CD8-positive, alpha-beta memory T cell (primary cell): ENCODE data around the gene TRMT1L. TPM values are rescaled to one million over a fixed set of nuclear protein-coding genes. Genes with fewer than 3 reads are reported as not detected.

Experiments
- CTCF ChIA-PET: fragments of 350-600 bp; sonication (Branson Sonifier 250); formaldehyde crosslinking; loops from one replicate; lab custom pipeline; 2021; ENCODE audit warnings: antibody characterized with exemption; lab: Charles Lee
- POLR2A ChIA-PET: fragments of 350-600 bp; sonication (Branson Sonifier 250); formaldehyde crosslinking; loops from one replicate; lab custom pipeline; 2021; ENCODE audit warnings: antibody characterized with exemption; lab: Charles Lee
- DNase-seq, 5 donors: peaks; one replicate each; pipeline versions ENCODE4 v3.0.0 to v3.0.0-alpha.2; 2020 to 2022; ENCODE audit warnings: mixed read lengths in 1 of 5
- H3K27ac ChIP-seq: one replicate; pipeline ENCODE4 v1.7.0; 2013; ENCODE audit warnings: low read depth, mild to moderate bottlenecking, low read length, moderate library complexity
- H3K27me3 ChIP-seq: 2 replicates; pipeline ENCODE4 v1.7.0; 2013; ENCODE audit warnings: low read length, mild to moderate bottlenecking; ENCODE audit not compliant: insufficient read depth, poor library complexity, severe bottlenecking
- H3K36me3 ChIP-seq: 2 replicates; pipeline ENCODE4 v1.7.0; 2013; ENCODE audit warnings: mild to moderate bottlenecking, low read length, moderate library complexity; ENCODE audit not compliant: insufficient read depth
- H3K4me1 ChIP-seq: 2 replicates; pipeline ENCODE4 v1.7.0; 2013; ENCODE audit warnings: mild to moderate bottlenecking, low read length, moderate library complexity; ENCODE audit not compliant: insufficient read depth
- H3K4me3 ChIP-seq: 2 replicates; pipeline ENCODE4 v1.7.0; 2013; ENCODE audit warnings: mild to moderate bottlenecking, low read length
- H3K9me3 ChIP-seq: 2 replicates; pipeline ENCODE4 v1.7.0; 2013; ENCODE audit warnings: mild to moderate bottlenecking, low read length
- H3K27ac Mint-ChIP-seq, 8 donors: one replicate each; pipeline ENCODE4 v1.8.0; 2020 to 2021; ENCODE audit warnings: mixed read lengths in 8 of 8, mild to moderate bottlenecking in 6 of 8, inconsistent platforms in 3 of 8, moderate library complexity in 3 of 8
- H3K27me3 Mint-ChIP-seq, 2 donors: one replicate each; pipeline ENCODE4 v1.8.0; 2020 to 2021; ENCODE audit warnings: mixed read lengths in 2 of 2, mild to moderate bottlenecking in 1 of 2, moderate library complexity in 1 of 2
- H3K36me3 Mint-ChIP-seq, 3 donors: one replicate each; pipeline ENCODE4 v1.8.0; 2020 to 2021; ENCODE audit warnings: mixed read lengths in 3 of 3, inconsistent platforms in 1 of 3, mild to moderate bottlenecking in 1 of 3
- H3K4me1 Mint-ChIP-seq, 3 donors: one replicate each; pipeline ENCODE4 v1.8.0; 2020 to 2021; ENCODE audit warnings: mixed read lengths in 3 of 3, inconsistent platforms in 1 of 3, mild to moderate bottlenecking in 1 of 3
- H3K4me3 Mint-ChIP-seq, 7 donors: one replicate each; pipeline ENCODE4 v1.8.0; 2020 to 2021; ENCODE audit warnings: mixed read lengths in 7 of 7, mild to moderate bottlenecking in 6 of 7, moderate library complexity in 4 of 7, inconsistent platforms in 2 of 7
- H3K9me3 Mint-ChIP-seq, 5 donors: one replicate each; pipeline ENCODE4 v1.8.0; 2020 to 2022; ENCODE audit warnings: mixed read lengths in 5 of 5, mild to moderate bottlenecking in 3 of 5, moderate library complexity in 2 of 5, inconsistent platforms in 1 of 5
- polyA plus RNA-seq: library from polyadenylated mRNA; unstranded; fragments of 300-500 nt; fragmentation: Illumina TruSeq; gene quantifications from one replicate; pipeline ENCODE4 v1.2.3, GENCODE V29; 2021
- total RNA-seq, 2 experiments: library from RNA; stranded (reverse); gene quantifications; one replicate each; pipeline ENCODE4 v1.2.3, GENCODE V29; 2021

Gene TRMT1L
- total and polyA plus RNA-seq, 3 experiments from 2014 or later = 15.3 to 25.5 (median 23.2) TPM

- Mint-ChIP-seq H3K4me1 (peaks cover 23 to 25% (median 24%) of the 10 kb centered on the region in 3 donors), H3K27ac (peak overlapping the region in 1 of 8 donors; percentile 67), H3K27me3 (no peaks in the 10 kb centered on the region), H3K36me3 (peaks cover 0 to 45% (median 6%) of the 10 kb centered on the region in 3 donors), H3K4me3 (no peak overlapping the region), H3K9me3 (no peaks in the 10 kb centered on the region)
- H3K27ac ChIP-seq = no peak overlapping the region
- H3K27me3 ChIP-seq = no peaks in the 10 kb centered on the region
- H3K4me3 ChIP-seq = no peak overlapping the region
- peaks cover 14% of the 10 kb centered on the region for H3K4me1 ChIP-seq
- H3K36me3 ChIP-seq = no peaks in the 10 kb centered on the region
- ChIA-PET CTCF (interaction anchor here (1.7 kb wide), 1 partner anchor 10 kb away, joined by 9 read pairs; no protein-coding TSS in a partner anchor), POLR2A (no interaction called here)
- DNase-seq = no peak
- H3K9me3 ChIP-seq = no peaks in the 10 kb centered on the region
Observed at GRCh38 chr1:185159966-185160365, 3.2 kb upstream of the TRMT1L start.

GRCh38 chr1:185158800-185159199 is 2.0 kb upstream of the TRMT1L start:
- no peak for DNase-seq
- POLR2A ChIA-PET = interaction anchor here (0.6 to 0.8 kb wide), 2 partner anchors 11 to 158 kb away, joined by 3 to 4 read pairs; partner anchors contain the start of gene IVNS1ABP
- Histone ChIP-seq H3K4me3 (no peak overlapping the region), H3K27ac (no peak overlapping the region), H3K9me3 (no peaks in the 10 kb centered on the region), H3K36me3 (no peaks in the 10 kb centered on the region), H3K4me1 (peaks cover 14% of the 10 kb centered on the region), H3K27me3 (no peaks in the 10 kb centered on the region)
- Mint-ChIP-seq H3K9me3 (no peaks in the 10 kb centered on the region), H3K4me3 (peak overlapping the region in 6 of 7 donors; percentile 49 to 99 (median 68)), H3K36me3 (peaks cover 0 to 33% (median 3%) of the 10 kb centered on the region in 3 donors), H3K27ac (peak overlapping the region in 2 of 8 donors; percentile 10 to 68), H3K27me3 (no peaks in the 10 kb centered on the region), H3K4me1 (peaks cover 28 to 33% (median 31%) of the 10 kb centered on the region in 3 donors)
- CTCF ChIA-PET = interaction anchor here (1.6 to 2.3 kb wide), 2 partner anchors 10 to 159 kb away, joined by 4 to 17 read pairs; partner anchors contain the start of gene IVNS1ABP

- H3K4me3 ChIP-seq = peak overlapping the region; percentile 90
- Mint-ChIP-seq H3K27me3 (no peaks in the 10 kb centered on the region), H3K9me3 (no peaks in the 10 kb centered on the region), H3K36me3 (peaks cover 0 to 28% (median 1%) of the 10 kb centered on the region in 3 donors), H3K4me3 (peak overlapping the region; percentile 96 to 99 (median 99)), H3K27ac (peak overlapping the region; percentile 93 to 100 (median 99)), H3K4me1 (peaks cover 34 to 41% (median 39%) of the 10 kb centered on the region in 3 donors)
- peaks cover 14% of the 10 kb centered on the region for H3K4me1 ChIP-seq
- H3K36me3 ChIP-seq = no peaks in the 10 kb centered on the region
- peak overlapping the region; percentile 98 for H3K27ac ChIP-seq
- ChIA-PET POLR2A (interaction anchor here (0.6 to 2.7 kb wide), 6 partner anchors 114 to 1217 kb away, joined by 3 to 23 read pairs (median 5); partner anchors contain the start of genes EDEM3, IVNS1ABP and TPR), CTCF (interaction anchor here (1.0 to 2.3 kb wide), 4 partner anchors 11 to 176 kb away, joined by 3 to 17 read pairs (median 4); partner anchors contain the start of gene IVNS1ABP)
- no peaks in the 10 kb centered on the region for H3K9me3 ChIP-seq
- DNase-seq = peak in 2 of 5 donors; percentile 1 to 14
- no peaks in the 10 kb centered on the region for H3K27me3 ChIP-seq
Observed at GRCh38 chr1:185157599-185158412, 1.1 kb upstream of the TRMT1L start.

- Mint-ChIP-seq H3K4me3 (peak overlapping the region; percentile 96 to 99 (median 99)), H3K27me3 (no peaks in the 10 kb centered on the region), H3K4me1 (peaks cover 42 to 49% (median 47%) of the 10 kb centered on the region in 3 donors), H3K27ac (peak overlapping the region; percentile 93 to 100 (median 99)), H3K9me3 (no peaks in the 10 kb centered on the region), H3K36me3 (peaks cover 0 to 24% (median 4%) of the 10 kb centered on the region in 3 donors)
- DNase-seq = no peak
- Histone ChIP-seq H3K9me3 (no peaks in the 10 kb centered on the region), H3K27ac (peak overlapping the region; percentile 98), H3K36me3 (no peaks in the 10 kb centered on the region), H3K4me1 (peaks cover 14% of the 10 kb centered on the region), H3K27me3 (no peaks in the 10 kb centered on the region), H3K4me3 (peak overlapping the region; percentile 90)
- POLR2A ChIA-PET = interaction anchor here (0.5 to 2.7 kb wide), 6 partner anchors 13 to 1218 kb away, joined by 3 to 23 read pairs (median 6); partner anchors contain the start of genes EDEM3, IVNS1ABP and TPR
- CTCF ChIA-PET = interaction anchor here (1.3 to 1.4 kb wide), 2 partner anchors 14 to 159 kb away, joined by 3 to 7 read pairs; no protein-coding TSS in a partner anchor
Observed at GRCh38 chr1:185156288-185156853, 382 bp downstream of the TRMT1L start.

GRCh38 chr1:185155600-185156287 is 1.0 kb downstream of the TRMT1L start:
- H3K36me3 ChIP-seq = peaks cover under 1% of the 10 kb centered on the region
- Mint-ChIP-seq H3K27me3 (no peaks in the 10 kb centered on the region), H3K27ac (peak overlapping the region; percentile 93 to 100 (median 99)), H3K4me1 (peaks cover 44 to 52% (median 47%) of the 10 kb centered on the region in 3 donors), H3K36me3 (peaks cover 0 to 28% (median 4%) of the 10 kb centered on the region in 3 donors), H3K4me3 (peak overlapping the region; percentile 96 to 99 (median 99)), H3K9me3 (no peaks in the 10 kb centered on the region)
- H3K4me1 ChIP-seq = peaks cover 14% of the 10 kb centered on the region
- CTCF ChIA-PET = interaction anchor here (1.3 to 1.4 kb wide), 2 partner anchors 14 to 160 kb away, joined by 3 to 7 read pairs; no protein-coding TSS in a partner anchor
- peak in 1 of 5 donors; percentile 26 for DNase-seq
- H3K27ac ChIP-seq = peak overlapping the region; percentile 98
- H3K9me3 ChIP-seq = no peaks in the 10 kb centered on the region
- POLR2A ChIA-PET = interaction anchor here (1.7 to 2.7 kb wide), 3 partner anchors 111 to 401 kb away, joined by 5 to 23 read pairs (median 10); partner anchors contain the start of genes EDEM3 and IVNS1ABP
- peak overlapping the region; percentile 90 for H3K4me3 ChIP-seq
- no peaks in the 10 kb centered on the region for H3K27me3 ChIP-seq

- DNase-seq = no peak
- H3K4me1 ChIP-seq = peaks cover 14% of the 10 kb centered on the region
- ChIA-PET CTCF (interaction anchor here (1.3 kb wide), 1 partner anchor 161 kb away, joined by 3 read pairs; no protein-coding TSS in a partner anchor), POLR2A (no interaction called here)
- Mint-ChIP-seq H3K9me3 (no peaks in the 10 kb centered on the region), H3K4me3 (peak overlapping the region in 6 of 7 donors; percentile 65 to 99 (median 98)), H3K27me3 (no peaks in the 10 kb centered on the region), H3K27ac (peak overlapping the region; percentile 38 to 100 (median 99)), H3K36me3 (peaks cover 0 to 32% (median 6%) of the 10 kb centered on the region in 3 donors), H3K4me1 (peaks cover 44 to 52% (median 47%) of the 10 kb centered on the region in 3 donors)
- no peak overlapping the region for H3K4me3 ChIP-seq
- peaks cover 8% of the 10 kb centered on the region for H3K36me3 ChIP-seq
- H3K27me3 ChIP-seq = no peaks in the 10 kb centered on the region
- no peak overlapping the region for H3K27ac ChIP-seq
- no peaks in the 10 kb centered on the region for H3K9me3 ChIP-seq
Observed at GRCh38 chr1:185154912-185155513, 1.7 kb downstream of the TRMT1L start.
